ENCODE data around the gene TRRAP.

TRRAP gene

DNA sequence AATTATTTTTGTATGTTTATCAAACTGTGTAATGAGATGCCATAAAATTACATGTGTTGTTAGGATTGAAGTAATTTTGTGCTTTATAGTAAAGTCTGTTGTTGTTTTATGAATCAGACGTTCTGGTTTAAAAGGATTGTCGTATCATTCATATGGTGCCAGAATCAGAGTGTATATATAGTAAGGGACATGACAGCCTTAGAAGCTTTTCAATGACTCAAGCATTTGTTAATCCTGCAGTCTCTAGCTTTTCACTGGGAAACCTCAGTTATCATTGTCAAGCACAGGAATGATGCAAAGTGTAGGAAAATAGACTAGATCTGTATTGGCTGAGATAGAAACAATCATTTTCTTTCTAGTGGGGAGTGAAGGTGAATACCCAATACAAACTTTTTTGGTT, 57.5 kb downstream of the TRRAP start:
- FAIRE-seq = no peak

DNA sequence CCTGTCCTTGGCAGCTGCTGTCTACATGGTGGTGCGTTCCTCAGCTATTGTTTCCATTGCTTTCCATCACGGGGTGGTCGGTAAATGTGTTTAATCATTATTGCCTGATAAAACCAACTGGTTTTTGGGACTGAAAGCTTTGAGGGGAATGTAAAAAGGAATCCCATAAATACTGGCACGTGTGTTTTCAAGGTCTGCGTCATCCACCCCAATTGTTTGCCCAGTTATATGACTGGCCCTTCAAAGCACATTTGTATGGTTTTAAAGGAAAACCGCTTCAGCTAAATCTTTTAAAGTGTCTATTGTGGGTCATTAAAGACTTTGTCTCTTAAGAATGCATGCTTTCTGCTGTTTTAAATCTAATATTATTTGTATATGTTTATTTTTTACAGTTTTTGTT, 65.0 kb downstream of the TRRAP start:
- DNase-seq (ENCODE audit: insufficient read length, low spot score) = no peak
- no peak for FAIRE-seq

More for the DNA sequence above, 57.5 kb downstream of the TRRAP start:
- no peak for DNase-seq (ENCODE audit: insufficient read length, low spot score)

DNA sequence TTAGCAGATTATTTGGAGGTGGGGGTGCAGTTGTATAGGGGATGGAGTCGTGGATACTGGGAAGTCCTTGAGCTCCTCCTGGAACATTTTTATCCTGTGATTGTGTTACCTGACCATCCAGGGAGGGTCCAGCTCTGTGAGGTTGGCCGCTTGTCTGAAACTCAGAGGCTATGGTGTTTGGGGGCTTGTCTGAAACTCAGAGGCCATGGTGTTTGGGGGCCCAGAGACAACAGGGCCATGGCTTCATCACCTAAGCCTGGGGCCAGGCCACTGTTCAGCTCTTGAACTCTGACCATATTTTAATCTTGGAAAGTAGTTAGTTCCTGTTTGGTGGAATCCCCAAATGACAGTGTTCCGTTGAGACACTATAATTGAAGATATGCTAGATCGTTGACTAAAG, 66.1 kb downstream of the TRRAP start:
- FAIRE-seq = no peak
- DNase-seq (ENCODE audit: insufficient read length, low spot score) = no peak

DNA sequence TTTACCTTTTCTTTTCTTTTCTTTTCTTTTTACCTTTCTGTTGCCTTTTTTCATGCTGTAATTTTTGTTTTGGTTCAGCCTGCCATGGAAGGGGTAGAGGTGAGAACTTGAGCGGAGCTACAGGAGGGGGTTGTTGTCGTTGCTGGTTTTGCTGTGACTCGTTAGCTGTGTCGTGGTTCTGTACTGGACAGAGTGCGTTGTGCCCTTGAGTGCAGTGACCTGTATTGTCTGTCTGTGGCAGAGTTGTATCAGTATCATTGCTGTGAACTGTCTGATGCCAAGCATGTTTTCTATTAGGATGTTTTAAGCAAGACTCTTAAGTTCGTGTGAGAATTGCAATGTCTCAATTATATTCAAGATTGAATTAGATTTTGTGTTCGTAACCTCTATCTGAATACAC, 67.5 kb downstream of the TRRAP start:
- no peak for FAIRE-seq
- DNase-seq (ENCODE audit: insufficient read length, low spot score) = no peak

DNA sequence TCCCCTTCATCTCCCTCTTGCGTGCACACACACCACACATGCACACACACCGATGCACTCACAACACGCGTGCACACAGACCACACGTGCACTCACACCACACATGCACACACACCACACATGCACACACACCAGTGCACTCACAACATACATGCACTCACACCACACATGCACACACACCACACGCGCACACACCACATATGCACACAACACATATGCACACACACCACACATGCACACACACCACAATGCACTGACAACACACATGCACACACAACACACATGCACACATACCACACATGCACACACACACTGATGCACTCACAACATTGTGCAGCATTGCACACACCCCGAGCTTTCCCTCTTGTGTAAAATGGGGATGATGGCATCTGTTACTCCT, 68.1 kb downstream of the TRRAP start:
- no peak for FAIRE-seq
- no peak for DNase-seq (ENCODE audit: insufficient read length, low spot score)

DNA sequence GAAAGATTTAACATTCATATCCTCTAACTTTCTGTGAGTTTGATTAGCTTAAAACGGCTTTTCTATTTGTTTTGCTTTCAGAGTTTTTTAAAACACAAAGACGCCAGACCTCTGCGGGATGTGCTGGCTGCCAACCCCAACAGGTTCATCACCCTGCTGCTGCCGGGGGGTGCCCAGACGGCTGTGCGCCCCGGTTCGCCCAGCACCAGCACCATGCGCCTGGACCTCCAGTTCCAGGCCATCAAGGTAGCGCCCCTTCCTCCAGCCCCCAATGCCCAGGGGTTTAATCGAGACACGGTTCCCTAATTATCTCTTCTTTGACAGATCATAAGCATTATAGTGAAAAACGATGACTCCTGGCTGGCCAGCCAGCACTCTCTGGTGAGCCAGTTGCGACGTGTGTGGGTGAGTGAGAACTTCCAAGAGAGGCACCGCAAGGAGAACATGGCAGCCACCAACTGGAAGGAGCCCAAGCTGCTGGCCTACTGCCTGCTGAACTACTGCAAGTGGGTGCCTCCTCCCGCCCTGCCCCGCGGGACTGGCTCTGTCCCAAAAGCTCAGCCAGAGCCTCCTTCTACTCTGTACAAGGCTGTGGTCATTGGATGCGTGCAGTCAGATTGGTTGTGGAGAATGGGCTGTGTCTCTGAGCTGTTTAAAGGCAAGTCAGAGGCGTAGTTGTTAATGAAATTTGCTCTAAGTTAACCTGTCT, 71.2 kb downstream of the TRRAP start:
- DNase-seq (ENCODE audit: insufficient read length, low spot score) (no peak), FAIRE-seq (no peak)

DNA sequence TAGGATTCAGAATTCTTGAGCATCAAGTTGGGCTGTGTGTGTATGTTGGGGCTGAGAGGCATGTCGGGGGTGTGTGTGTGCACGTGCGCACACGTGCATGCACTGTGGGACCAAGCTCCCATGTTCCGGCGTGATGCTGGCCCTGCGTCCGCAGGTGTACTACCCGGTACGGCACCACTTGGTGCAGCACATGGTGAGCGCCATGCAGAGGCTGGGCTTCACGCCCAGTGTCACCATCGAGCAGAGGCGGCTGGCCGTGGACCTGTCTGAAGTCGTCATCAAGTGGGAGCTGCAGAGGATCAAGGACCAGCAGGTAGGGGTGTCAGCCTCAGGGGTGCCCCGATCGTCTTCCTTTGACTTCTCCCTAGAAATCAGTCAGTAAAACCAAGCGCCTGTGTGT, 77.7 kb downstream of the TRRAP start:
- DNase-seq (ENCODE audit: insufficient read length, low spot score) (no peak), FAIRE-seq (no peak)

DNA sequence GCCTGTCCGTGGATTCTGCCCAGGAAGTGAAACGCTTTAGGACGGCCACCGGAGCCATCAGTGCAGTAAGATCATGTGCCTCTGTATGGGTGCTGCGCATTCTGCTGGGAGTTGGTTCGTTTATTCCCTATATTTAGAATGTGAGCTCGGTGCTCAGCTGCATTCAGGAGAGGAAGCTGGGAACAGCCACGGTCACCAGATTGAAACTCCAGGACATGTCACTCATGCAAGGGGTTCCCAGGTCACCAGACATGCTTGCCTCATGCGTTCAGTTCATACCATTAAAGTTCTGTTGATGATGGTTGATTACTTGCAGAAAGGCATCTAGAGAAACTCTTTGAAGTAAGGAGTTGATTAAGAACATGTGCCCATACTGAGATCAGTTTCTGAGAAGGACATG, 78.1 kb downstream of the TRRAP start:
- FAIRE-seq (no peak), DNase-seq (ENCODE audit: insufficient read length, low spot score) (no peak)

DNA sequence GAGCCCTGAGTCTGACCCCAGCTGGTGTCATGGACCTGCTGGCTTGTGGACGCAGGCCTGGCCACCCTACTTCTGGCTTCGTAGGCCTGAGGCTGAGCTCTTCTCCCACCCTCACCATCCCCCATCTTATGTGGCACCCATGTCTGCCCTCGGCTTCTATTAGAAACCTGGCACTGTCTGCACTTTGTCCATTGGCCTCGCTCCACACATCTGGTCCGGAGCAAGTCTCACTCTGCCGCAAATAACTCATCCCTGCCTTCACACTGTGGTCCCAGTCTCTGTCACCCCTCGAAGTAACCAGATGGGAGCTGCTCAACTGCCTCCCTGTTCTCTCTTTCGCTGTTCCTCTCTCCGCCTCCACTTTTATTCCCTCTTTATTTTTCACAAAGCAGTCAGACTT, 78.6 kb downstream of the TRRAP start:
- DNase-seq (ENCODE audit: insufficient read length, low spot score) = no peak
- no peak for FAIRE-seq

DNA sequence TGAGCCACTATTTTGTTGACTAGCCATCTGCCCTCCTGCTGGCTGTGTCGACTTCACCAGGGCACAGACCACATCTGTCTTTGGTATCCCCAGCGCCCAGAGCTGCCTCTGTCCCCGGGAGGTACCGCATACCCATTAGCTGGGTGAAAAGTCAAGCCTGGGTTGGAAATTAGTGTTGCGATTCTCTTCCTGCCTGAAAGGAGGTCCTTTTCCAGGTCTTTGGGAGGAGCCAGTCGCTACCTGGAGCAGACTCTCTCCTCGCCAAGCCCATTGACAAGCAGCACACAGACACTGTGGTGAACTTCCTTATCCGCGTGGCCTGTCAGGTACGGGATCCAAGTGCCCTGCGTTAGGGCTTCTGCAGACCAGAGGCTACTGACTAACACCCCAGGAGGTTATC, 79.4 kb downstream of the TRRAP start:
- FAIRE-seq (no peak), DNase-seq (ENCODE audit: insufficient read length, low spot score) (no peak)

DNA sequence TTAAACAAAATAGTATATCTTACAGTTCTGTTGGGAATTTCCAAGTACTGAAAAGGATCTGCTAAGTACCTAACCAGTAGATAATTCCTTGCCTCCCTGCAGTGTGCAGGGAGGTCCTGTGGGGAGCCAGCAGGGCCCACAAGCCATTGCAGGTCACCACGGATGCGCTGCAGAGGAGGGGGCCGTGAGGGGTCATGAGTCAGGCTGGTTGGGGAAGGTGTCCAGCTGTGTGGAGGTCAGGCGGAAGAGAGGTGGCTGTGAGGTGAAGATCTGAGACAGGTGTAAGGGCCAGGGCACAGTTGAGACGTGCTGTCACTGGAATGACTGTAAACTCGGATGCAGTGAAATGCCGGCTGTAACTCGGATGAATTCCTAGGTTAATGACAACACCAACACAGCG, 80.6 kb downstream of the TRRAP start:
- DNase-seq (ENCODE audit: insufficient read length, low spot score) (no peak), FAIRE-seq (no peak)

DNA sequence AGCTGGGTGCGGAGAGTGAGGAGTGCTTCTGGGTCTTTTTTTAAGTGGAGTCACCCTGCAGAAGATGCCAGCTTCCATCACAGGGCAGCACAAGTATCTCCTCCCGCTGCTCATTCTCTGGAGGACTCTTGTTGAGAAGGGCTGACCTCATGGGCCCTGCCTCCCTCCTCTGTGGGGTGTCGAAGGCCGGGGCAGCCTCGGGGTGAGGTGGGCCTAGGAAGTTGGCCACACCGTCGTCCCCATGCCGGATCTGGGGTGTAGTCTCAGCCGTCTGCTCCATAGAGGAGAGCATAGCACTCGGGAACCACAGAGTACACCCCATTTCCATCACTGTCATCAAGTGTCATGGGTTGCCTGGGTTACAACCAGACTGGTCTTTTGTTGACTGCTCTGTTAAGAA, 85.0 kb downstream of the TRRAP start:
- no peak for FAIRE-seq
- no peak for DNase-seq (ENCODE audit: insufficient read length, low spot score)

DNA sequence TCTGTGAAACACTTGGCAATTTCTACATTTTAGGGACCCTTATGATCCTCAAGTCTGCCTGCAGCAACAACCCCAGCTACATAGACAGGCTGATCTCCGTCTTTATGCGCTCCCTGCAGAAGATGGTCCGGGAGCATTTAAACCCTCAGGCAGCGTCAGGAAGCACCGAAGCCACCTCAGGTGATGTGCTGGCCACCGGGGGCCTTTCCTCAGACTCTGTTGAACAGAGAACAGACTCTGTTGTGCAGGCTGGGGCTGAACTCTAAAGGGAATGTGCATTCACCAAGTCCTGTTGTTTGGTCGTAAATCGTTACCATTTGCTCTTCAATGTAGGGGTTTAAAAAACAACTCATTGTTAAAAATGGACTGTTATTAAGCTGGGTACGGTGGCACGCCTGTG, 86.3 kb downstream of the TRRAP start:
- FAIRE-seq (no peak), DNase-seq (ENCODE audit: insufficient read length, low spot score) (no peak)

DNA sequence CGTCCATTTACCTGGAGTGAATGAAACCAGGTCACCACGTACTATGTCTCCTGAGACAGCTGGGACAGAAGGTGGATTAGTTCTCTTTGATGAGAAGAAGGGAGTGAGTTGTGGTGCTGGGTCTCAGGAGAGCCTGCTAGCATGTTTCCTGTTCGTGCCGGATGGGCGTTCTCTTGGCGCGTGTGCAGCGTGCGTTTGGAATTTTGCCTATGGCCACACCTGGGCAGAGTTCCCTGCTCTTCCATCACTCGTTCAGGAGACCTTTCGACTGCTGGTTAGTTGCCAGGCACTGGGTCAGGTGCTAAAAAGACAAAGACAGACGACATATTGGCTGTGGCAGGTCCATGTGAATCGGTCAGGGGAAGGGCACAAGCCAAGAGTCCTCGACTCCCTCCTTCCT, 90.3 kb downstream of the TRRAP start:
- DNase-seq (ENCODE audit: insufficient read length, low spot score) (no peak), FAIRE-seq (no peak)

DNA sequence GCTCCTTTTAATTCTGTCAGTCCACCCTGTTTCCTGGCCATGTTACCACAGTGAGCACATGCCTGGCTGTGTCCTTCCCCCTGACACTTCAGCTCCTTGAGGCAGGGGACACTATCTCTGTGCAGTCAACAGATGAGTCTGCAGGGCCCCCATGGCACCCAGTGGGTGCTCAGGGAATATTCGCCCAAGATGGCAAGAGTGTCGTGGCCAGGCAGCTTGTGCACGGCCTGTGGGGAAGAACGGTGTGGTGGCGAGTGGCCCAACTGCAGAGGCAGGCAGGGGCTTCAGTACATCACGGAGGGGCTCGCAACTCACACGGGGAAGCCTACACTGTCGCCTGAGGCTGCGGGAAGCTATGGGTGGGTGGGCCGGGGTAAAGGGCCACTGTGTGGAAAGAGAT, 91.1 kb downstream of the TRRAP start:
- FAIRE-seq = no peak
- DNase-seq (ENCODE audit: insufficient read length, low spot score) = no peak

DNA sequence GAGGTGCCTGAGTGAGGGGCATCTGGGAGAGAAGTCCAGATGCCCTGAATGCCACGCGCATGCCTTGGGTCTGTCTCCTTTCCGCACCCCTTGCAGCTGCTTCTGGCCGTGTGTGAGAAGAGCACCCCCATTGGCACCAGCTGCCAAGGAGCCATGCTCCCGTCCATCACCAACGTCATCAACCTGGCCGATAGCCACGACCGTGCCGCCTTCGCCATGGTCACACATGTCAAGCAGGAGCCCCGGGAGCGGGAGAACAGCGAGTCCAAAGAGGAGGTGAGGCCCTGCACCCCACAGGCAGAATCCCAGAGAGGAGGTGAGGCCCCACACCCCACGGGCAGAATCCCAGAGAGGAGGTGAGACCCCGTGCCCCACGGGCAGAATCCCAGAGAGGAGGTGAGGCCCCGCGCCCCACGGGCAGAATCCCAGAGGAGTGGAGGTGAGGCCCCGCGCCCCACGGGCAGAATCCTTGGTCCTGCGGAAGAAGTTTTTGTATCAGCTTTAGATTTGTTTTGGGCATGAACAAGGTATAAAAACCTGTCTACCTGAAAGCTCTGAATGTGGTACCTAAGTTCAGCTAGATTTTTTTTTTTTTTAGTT, 91.8 kb downstream of the TRRAP start:
- no peak for DNase-seq (ENCODE audit: insufficient read length, low spot score)
- no peak for FAIRE-seq

DNA sequence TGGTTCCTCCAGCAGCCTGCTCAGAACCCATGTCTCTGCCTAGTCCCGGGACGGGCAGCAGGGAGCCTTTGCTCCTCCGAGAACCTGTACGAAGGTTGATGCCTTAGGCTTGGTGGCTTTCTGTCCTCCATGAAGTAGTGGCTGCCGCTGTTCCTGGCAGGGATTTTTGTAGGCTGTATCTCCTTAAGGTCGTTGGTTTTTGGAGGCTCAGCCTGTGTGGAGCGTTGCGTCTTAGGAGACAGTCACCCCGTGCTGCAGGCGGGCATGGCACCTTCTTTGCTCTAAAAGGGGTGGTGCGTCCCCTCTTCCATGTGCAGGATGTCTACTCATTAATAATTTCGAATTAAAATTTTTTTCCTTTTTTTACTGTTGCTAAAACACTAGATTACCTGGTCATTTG, 92.5 kb downstream of the TRRAP start:
- no peak for DNase-seq (ENCODE audit: insufficient read length, low spot score)
- FAIRE-seq = no peak

DNA sequence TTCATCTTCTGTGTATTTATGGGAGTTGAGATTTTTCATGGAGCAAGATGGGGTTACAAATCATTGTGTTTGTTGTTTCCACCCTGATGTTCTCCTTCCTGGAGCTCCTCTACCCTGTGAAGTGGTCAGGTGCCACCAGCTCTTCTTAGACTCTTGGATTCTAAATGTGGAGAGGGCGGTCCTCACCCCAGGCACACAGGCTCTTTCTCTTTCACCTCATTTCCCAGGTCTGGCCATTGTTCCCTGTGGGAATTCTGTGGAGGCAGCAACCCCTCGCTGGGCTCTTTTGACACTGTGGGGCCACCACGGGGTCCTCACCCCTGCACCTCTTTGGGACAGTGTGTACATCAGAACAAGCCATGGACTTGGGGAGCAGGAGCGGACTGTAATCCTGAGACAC, 95.9 kb downstream of the TRRAP start:
- DNase-seq (ENCODE audit: insufficient read length, low spot score) (no peak), FAIRE-seq (no peak)

DNA sequence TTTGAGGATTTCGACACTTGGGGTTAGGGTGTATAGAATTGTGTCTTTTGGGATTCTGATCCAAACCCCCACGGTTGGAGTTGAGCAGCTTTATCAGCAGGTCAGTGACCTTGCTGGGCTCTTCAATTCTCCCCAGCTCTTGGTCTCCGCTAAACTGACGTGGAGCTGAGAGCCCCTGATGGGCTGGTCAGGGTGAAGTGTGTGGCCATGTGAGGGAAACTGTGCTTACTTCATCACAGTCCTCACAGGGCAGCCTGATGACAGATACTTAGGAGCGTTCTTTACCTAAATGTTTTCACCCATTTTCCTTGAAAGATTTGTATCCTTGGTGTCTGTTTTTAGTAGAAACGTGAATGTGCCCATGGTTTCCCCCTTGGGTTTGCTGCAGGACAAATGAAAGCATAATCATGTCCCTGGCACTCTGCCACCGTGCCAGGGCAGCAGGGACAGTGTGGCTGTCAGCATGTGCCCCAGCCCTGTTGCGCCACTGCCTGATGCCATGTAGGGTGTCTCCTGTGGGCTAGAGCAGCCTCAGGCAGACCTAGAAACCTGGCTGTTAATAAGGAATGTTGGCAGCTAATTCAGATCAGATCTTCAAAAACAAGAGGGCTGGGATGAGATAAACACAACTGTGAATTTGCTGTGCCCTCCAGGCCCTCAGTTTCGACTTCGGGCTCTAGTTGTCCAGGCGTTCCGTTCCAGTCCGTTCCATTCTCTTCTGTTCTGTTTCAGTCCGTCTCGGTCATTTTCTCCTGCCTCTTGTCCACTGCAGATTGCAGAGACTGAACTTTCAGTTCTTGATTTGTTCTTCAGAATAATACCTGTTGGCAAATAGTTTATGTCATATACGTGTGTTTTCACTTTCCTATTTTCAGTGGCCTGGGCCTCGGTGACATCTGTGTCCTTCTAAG, 96.8 kb downstream of the TRRAP start:
- DNase-seq (ENCODE audit: insufficient read length, low spot score) = no peak
- no peak for FAIRE-seq

DNA sequence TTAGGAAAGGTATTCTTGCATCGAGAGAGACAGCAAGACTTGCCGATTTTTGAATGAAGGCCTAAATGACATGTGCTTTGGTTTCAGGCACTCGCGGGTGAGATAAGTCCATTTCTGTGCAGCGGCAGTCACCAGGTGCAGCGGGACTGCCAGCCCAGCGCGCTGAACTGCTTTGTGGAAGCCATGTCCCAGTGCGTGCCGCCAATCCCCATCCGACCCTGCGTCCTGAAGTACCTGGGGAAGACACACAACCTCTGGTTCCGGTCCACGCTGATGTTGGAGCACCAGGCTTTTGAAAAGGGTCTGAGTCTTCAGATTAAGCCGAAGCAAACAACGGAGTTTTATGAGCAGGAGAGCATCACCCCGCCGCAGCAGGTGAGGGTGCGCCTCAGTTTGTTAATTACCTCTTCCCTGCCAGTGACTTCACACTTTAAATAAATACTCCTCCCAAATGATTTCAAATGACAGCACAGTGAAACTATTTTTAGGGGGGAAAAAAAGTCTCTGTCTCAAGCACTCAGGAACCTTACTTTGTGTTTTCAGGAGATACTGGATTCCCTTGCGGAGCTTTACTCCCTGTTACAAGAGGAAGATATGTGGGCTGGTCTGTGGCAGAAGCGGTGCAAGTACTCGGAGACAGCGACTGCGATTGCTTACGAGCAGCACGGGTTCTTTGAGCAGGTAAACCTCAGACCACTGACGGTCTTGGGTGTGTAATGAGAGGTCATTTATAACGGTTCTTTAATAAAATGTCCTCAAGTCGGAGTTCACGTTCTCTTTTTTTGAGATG, 98.3 kb downstream of the TRRAP start:
- FAIRE-seq = no peak
- no peak for DNase-seq (ENCODE audit: insufficient read length, low spot score)

DNA sequence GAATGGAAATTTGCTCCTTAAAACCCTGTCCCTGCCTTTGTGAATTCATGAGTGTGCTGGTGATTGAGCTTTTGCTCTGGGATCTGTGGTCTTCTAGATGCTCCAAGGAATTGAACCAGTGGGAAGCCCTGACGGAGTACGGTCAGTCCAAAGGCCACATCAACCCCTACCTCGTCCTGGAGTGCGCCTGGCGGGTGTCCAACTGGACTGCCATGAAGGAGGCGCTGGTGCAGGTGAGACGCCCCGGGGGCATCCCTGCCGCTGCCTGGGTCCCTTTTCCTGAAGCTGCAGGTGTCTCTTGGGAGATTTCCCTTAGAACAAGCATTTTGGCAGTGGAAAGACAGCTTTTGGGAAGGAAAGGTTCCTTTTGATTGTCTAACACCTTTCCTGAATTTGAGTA, 100.3 kb downstream of the TRRAP start:
- FAIRE-seq (no peak), DNase-seq (ENCODE audit: insufficient read length, low spot score) (no peak)
